ENCODE measurements around the gene GPATCH2L.

- TF ChIP-seq POLR2A (IDR thresholded peaks at IDR 0.05; ENCODE audit: low read depth, low read length) = no peak
- no peak for TF ChIP-seq TAF1 (IDR thresholded peaks at IDR 0.05; ENCODE audit: low read depth, low read length)
These were observed 16.0 kb upstream of the GPATCH2L start for GRCh38 chr14:76135722-76136121.

All from GM12891 (cell line).